Measurements from ENCODE around the gene HHAT.

DNA sequence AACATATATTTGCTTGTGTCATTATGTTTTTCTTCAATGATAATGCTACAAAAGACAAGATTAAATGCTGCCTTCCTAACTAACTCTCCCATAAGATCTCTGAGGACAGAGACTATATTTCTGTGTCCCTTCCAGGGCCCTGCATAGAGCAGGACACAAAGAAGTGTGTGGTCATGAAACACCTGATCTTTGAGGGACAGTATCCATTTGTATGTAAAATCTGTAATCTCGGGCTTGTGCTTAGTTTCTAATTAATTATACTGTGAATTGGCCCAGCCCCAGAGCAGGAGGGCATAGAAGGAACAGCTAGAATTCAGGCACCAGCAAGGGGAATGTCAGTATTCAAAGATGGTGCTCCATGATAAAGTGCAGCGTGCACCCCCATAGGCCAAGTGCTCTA, 374.9 kb downstream of the HHAT start:
- TF ChIP-seq CTCF (conservative IDR thresholded peaks at IDR 0.05; ENCODE audit: low read length) (no peak), EZH2phosphoT487 (IDR thresholded peaks at IDR 0.05; ENCODE audit: borderline replicate concordance) (no peak)

Measured in Loucy (cell line).